NCI-H524 treated with DMSO at 0.1 percent for 48 hours (cell line): Measurements from ENCODE around the gene AGPAT3.

Experiments used
- DNase-seq: peaks from one replicate; lab custom pipeline; 2025; lab: John Stamatoyannopoulos, UW

AGPAT3 gene

GRCh38 chr21:43937051-43937832 lies 72.2 kb downstream of the AGPAT3 start:
- DNase-seq, result no peak

- no peak for DNase-seq
Observed at GRCh38 chr21:43937891-43938309, 72.9 kb downstream of the AGPAT3 start.

DNA sequence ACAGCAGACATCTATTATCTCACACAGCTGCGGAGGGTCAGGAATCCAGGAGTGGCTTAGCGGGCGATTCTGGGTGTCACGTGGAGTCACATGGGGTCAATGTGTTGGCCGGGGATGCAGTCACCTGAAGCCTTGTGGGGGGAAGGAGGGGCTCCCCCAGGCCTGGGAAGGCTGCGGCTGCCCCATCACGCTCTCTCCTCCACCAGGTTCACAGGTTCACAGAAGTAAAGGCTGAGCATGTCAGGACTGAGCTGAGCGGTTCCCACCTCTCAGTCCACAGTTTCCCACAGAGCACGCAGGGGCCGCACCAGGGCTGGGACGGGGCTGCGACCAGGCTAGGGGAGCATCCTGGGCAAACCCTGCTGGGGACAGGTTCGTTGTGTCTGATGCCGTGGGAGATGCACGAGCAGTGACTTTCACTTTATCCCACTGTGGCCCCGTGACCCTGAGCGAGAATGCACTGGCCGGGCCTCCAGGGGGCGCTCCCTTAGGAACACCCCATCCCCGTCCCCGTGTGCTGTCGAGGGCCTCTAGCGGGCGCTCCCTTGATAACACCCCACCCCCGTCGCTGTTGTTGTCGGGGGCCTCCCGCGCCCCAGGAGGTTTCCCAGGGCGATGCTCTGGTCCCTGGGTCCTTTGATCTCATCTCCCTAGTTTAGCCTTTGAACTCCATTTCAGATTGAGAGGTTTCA lies 73.9 kb downstream of the AGPAT3 start:
- no peak for DNase-seq

- DNase-seq, result no peak
Observed at GRCh38 chr21:43939443-43940328, 74.7 kb downstream of the AGPAT3 start.

DNA sequence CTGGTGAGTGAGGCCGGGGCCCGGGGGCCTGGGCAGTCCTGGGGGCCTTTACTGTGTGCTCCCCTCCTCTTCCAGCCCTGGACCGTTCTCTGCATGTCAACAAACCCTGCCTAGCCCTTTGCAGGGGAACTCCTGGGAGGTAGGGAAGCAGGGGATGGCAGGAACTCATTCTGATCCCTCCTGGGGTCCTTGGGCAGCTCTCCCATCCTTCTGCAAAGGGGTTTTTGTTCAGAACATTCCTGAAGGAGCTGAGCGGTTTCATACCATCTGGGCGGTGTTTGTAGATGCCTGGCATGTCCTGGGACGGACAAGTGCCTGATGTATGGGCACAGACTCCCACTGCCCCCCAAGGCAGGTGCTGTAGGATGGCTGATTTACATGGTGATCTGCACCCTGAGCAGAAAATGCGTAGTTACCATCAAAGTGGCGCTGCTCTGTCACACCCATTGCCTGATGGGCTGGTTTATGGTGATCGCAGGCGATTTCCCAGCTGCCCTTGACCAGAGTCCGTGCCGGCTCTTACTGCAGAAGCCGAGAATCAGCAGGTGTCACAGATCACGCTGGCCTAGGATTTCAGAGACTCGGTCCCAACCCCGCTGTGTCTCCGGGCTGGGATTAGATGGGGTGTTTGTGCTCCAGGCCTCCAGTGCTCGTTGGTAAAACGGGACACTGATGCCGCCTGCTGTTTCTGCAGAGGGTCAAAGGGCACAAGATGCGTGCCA lies 75.5 kb downstream of the AGPAT3 start:
- DNase-seq, result no peak

DNA sequence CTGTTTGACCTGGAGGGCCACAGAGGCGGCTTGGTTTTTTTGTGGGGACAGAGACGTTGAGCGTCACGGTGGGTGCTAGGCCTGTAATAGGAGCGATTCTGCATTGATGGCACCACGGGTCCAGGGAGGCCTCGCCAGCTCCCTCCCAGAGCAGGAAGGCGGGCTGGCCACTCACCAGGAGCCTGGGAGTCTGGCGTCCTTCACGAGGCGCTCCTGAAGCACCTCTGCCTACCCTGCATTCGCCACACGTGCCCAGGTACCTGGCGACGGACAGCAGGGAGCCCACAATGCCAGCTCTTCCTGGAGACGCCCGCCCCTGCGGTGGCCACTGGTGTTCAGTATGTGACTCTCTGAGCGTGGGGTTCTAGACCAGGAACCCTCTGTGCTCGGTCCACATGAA lies 77.2 kb downstream of the AGPAT3 start:
- DNase-seq, result no peak

DNA sequence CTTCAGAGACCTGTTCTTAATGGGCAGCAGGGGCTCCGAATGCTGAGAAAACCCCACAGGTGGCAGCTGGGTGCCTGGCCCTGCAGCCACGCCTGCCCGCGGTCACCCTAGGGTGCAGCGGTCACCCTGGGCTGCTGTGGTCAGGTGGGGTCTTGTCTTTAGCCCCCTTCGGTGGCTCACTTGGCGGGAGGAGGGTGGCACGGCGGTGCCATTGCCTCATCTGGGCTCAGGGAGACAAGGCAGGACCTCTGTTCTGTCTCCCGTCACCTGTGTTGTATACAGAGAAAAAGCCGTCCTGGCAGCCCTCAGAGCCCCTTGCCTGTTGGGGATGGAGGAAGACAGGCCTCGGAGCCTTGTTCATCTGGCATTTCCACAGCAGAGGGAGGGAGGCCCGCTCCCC lies 77.6 kb downstream of the AGPAT3 start:
- DNase-seq, result no peak

DNA sequence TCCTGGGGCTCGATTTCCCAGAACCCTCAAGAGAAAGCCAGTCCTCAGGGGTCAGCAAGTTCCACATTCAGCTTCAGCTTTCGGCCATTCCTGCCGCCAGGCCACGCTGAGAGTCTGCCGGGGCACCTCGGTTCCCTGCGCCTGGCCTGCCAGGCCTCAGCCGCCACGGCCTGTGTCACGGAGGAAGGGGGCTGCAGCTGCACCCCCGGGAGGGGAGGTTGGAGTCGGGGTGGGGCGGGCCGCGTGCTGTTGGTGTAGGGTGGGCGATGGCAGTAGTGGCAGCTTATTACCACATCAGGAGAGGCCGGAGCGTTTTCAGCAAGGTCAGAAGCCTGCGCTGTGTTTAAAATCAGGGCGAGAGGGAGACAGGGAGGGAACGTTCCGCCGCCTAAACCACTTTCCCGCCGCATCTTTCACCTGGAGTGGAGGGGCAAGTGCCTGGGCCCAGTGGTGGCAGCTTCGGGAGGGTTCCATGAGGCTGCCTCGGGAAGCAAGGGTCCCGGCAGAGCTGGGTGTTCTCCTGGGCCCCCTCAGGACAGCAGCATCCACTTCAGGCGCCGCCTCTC lies 78.6 kb downstream of the AGPAT3 start:
- no peak for DNase-seq

DNA sequence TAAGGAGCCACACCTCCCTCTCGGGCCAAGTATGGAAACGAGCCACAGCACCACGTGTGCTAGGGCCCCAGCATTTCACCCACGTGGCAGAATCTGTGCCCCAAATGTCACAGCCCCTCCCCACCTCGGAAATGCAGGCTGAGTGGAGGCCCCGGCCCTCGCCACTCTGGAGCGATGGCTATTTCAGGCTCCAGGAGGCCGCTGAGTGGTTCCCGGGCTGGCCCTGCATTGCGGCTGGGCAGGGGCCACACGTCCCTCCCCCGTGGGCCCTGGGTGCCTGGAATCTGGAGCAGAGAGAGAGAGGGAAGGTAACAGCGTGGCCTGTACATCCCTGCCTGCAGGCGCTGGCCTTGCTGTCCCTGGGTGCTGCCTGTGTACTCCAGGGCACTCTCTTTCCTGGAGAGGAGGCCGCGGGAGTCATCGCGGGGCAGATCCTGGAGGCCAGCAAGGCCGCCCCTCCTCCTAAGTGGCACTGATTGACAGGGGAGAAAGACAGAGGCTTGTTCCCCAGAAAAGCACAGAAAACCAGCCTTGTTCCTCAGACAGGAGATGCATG lies 79.1 kb downstream of the AGPAT3 start:
- no peak for DNase-seq

DNA sequence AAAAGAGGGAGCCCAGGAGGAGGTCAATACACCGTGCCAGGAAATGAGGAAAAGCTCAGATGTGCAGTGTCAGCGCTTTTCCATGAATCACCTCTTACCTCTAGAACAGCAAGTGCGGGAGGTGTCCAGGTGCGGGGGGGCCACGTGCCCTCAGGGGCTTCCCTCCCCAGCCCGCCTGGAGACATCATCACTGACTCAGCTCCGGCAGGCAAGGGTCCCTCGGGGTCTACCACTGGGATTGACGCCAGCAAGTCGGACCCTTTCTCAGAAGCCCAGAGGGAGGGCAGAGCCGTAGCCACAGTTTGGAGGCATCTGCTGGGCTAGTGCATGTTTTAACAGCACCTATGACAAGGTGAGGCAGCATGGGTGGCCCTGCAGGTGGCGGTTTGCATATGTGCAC lies 79.7 kb downstream of the AGPAT3 start:
- DNase-seq, result no peak

- DNase-seq, result no peak
Observed at GRCh38 chr21:43948740-43949498, 83.9 kb downstream of the AGPAT3 start.

DNA sequence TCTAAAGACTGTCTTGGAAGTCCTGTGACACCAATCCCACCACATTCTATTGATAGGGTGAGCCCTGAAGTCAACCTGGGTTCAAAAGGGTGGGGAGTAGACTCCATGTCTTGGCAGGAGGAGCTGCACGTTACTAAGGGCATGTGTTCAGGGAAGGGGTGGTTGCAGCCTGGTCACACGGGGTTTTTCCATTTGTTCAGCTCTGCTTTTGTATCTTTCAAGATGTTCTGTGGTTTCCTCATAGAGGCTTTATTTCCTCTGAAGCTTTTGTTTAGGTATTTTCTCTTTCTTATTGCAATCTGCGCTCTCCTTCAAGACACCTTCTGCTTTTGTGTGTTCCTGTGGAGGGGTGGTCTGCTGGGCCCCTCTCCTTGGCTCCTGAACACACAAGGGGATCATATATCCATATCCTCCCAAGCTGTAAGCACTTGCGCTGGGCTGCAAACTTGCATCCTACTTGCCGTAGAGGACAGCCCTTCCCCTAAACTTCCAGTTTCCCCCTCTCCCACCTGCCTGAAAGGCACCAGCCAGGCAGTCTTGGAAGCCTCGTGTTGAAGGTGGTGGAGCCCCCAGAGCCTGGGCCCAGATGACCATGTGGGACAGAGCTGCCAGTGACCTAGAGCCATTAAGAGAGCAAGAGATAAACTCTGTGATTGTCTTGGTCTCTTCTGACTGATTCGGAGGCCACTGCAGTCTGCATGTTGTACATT lies 84.6 kb downstream of the AGPAT3 start:
- no peak for DNase-seq

- no peak for DNase-seq
Observed at GRCh38 chr21:43950481-43950880, 85.5 kb downstream of the AGPAT3 start.

GRCh38 chr21:43950936-43951335 lies 85.9 kb downstream of the AGPAT3 start:
- DNase-seq, result no peak

- no peak for DNase-seq
Observed at GRCh38 chr21:43951911-43952703, 87.1 kb downstream of the AGPAT3 start.

- no peak for DNase-seq
Observed at GRCh38 chr21:43953021-43953420, 88.0 kb downstream of the AGPAT3 start.

- DNase-seq, result no peak
Observed at GRCh38 chr21:43954042-43954441, 89.0 kb downstream of the AGPAT3 start.

- DNase-seq, result no peak
Observed at GRCh38 chr21:43954896-43955295, 89.9 kb downstream of the AGPAT3 start.
